ENCODE data around the gene CACNG6.
"Not testable (repeated sequence)": the region's sequence is repeated elsewhere in the genome, so short reads cannot be mapped to it uniquely, and the experiment has no call there.

CACNG6 gene

GRCh38 chr19:53991224-53992113 is at the start of gene CACNG6:
CACNG6 (plus strand) TSS chr19:53991637; CDS start chr19:53992878, 1,241 bp downstream.
- H3K4me3 ChIP-seq (ENCODE audit: low read length): no peak within 1 kb of the TSS
- no peak within 1 kb of the TSS for H3K9ac ChIP-seq (ENCODE audit: low read length)
- peaks cover 3% of the 10 kb centered on the region for H3K4me1 ChIP-seq (ENCODE audit: control insufficient read depth, insufficient read depth, low read length)
- no peaks in the 10 kb centered on the region for H3K36me3 ChIP-seq (ENCODE audit: control insufficient read depth, insufficient read depth, low read length)
- no peaks in the 10 kb centered on the region for H3K9me3 ChIP-seq (ENCODE audit: control insufficient read depth, low read length)
- H3K27me3 ChIP-seq (ENCODE audit: control insufficient read depth, insufficient read depth, low read length): peaks cover 40% of the 10 kb centered on the region

- no peaks in the 10 kb centered on the region for H3K36me3 ChIP-seq (ENCODE audit: control insufficient read depth, insufficient read depth, low read length)
- H3K27me3 ChIP-seq (ENCODE audit: control insufficient read depth, insufficient read depth, low read length): peaks cover 25% of the 10 kb centered on the region
- H3K4me3 ChIP-seq (ENCODE audit: low read length): no peak overlapping the region
Observed at GRCh38 chr19:53942001-53942786, 49.2 kb upstream of the CACNG6 start.

GRCh38 chr19:53944416-53944815 is 47.0 kb upstream of the CACNG6 start:
- Histone ChIP-seq H3K27me3 (ENCODE audit: control insufficient read depth, insufficient read depth, low read length) (peaks cover 25% of the 10 kb centered on the region), H3K4me1 (ENCODE audit: control insufficient read depth, insufficient read depth, low read length) (no peaks in the 10 kb centered on the region), H3K4me3 (ENCODE audit: low read length) (no peak overlapping the region), H3K9ac (ENCODE audit: low read length) (no peak overlapping the region), H3K9me3 (ENCODE audit: control insufficient read depth, low read length) (no peaks in the 10 kb centered on the region), H3K36me3 (ENCODE audit: control insufficient read depth, insufficient read depth, low read length) (no peaks in the 10 kb centered on the region)

More at GRCh38 chr19:53942001-53942786, 49.2 kb upstream of the CACNG6 start:
- Histone ChIP-seq H3K9ac (ENCODE audit: low read length) (no peak overlapping the region), H3K4me1 (ENCODE audit: control insufficient read depth, insufficient read depth, low read length) (no peaks in the 10 kb centered on the region), H3K9me3 (ENCODE audit: control insufficient read depth, low read length) (no peaks in the 10 kb centered on the region)

GRCh38 chr19:53944933-53945332 is 46.5 kb upstream of the CACNG6 start:
- H3K9ac ChIP-seq (ENCODE audit: low read length): no peak overlapping the region
- H3K4me1 ChIP-seq (ENCODE audit: control insufficient read depth, insufficient read depth, low read length): no peaks in the 10 kb centered on the region
- H3K27me3 ChIP-seq (ENCODE audit: control insufficient read depth, insufficient read depth, low read length): peaks cover 25% of the 10 kb centered on the region
- no peak overlapping the region for H3K4me3 ChIP-seq (ENCODE audit: low read length)
- no peaks in the 10 kb centered on the region for H3K36me3 ChIP-seq (ENCODE audit: control insufficient read depth, insufficient read depth, low read length)
- H3K9me3 ChIP-seq (ENCODE audit: control insufficient read depth, low read length): no peaks in the 10 kb centered on the region

- Histone ChIP-seq H3K27me3 (ENCODE audit: control insufficient read depth, insufficient read depth, low read length) (peaks cover 25% of the 10 kb centered on the region), H3K36me3 (ENCODE audit: control insufficient read depth, insufficient read depth, low read length) (no peaks in the 10 kb centered on the region), H3K4me3 (ENCODE audit: low read length) (no peak overlapping the region), H3K4me1 (ENCODE audit: control insufficient read depth, insufficient read depth, low read length) (no peaks in the 10 kb centered on the region), H3K9ac (ENCODE audit: low read length) (no peak overlapping the region), H3K9me3 (ENCODE audit: control insufficient read depth, low read length) (no peaks in the 10 kb centered on the region)
Observed at GRCh38 chr19:53945441-53945840, 46.0 kb upstream of the CACNG6 start.

GRCh38 chr19:53945998-53946397 is 45.4 kb upstream of the CACNG6 start:
- Histone ChIP-seq H3K4me3 (ENCODE audit: low read length) (no peak overlapping the region), H3K4me1 (ENCODE audit: control insufficient read depth, insufficient read depth, low read length) (no peaks in the 10 kb centered on the region), H3K9me3 (ENCODE audit: control insufficient read depth, low read length) (no peaks in the 10 kb centered on the region), H3K36me3 (ENCODE audit: control insufficient read depth, insufficient read depth, low read length) (no peaks in the 10 kb centered on the region), H3K9ac (ENCODE audit: low read length) (no peak overlapping the region), H3K27me3 (ENCODE audit: control insufficient read depth, insufficient read depth, low read length) (peaks cover 25% of the 10 kb centered on the region)

- no peaks in the 10 kb centered on the region for H3K9me3 ChIP-seq (ENCODE audit: control insufficient read depth, low read length)
- no peak overlapping the region for H3K9ac ChIP-seq (ENCODE audit: low read length)
- H3K4me1 ChIP-seq (ENCODE audit: control insufficient read depth, insufficient read depth, low read length): no peaks in the 10 kb centered on the region
- no peak overlapping the region for H3K4me3 ChIP-seq (ENCODE audit: low read length)
- no peaks in the 10 kb centered on the region for H3K36me3 ChIP-seq (ENCODE audit: control insufficient read depth, insufficient read depth, low read length)
- H3K27me3 ChIP-seq (ENCODE audit: control insufficient read depth, insufficient read depth, low read length): peaks cover 17% of the 10 kb centered on the region
Observed at GRCh38 chr19:53947624-53948023, 43.8 kb upstream of the CACNG6 start.

GRCh38 chr19:53948611-53949010 is 42.8 kb upstream of the CACNG6 start:
- H3K36me3 ChIP-seq (ENCODE audit: control insufficient read depth, insufficient read depth, low read length); H3K4me3 ChIP-seq (ENCODE audit: low read length); H3K4me1 ChIP-seq (ENCODE audit: control insufficient read depth, insufficient read depth, low read length); H3K9me3 ChIP-seq (ENCODE audit: control insufficient read depth, low read length); H3K9ac ChIP-seq (ENCODE audit: low read length): not testable (repeated sequence)
- peaks cover 11% of the 10 kb centered on the region for H3K27me3 ChIP-seq (ENCODE audit: control insufficient read depth, insufficient read depth, low read length)

- Histone ChIP-seq H3K9me3 (ENCODE audit: control insufficient read depth, low read length) (no peaks in the 10 kb centered on the region), H3K27me3 (ENCODE audit: control insufficient read depth, insufficient read depth, low read length) (peaks cover 6% of the 10 kb centered on the region), H3K36me3 (ENCODE audit: control insufficient read depth, insufficient read depth, low read length) (no peaks in the 10 kb centered on the region)
Observed at GRCh38 chr19:53951436-53951835, 40.0 kb upstream of the CACNG6 start.

GRCh38 chr19:53951947-53952346 is 39.5 kb upstream of the CACNG6 start:
- H3K4me1 ChIP-seq (ENCODE audit: control insufficient read depth, insufficient read depth, low read length): no peaks in the 10 kb centered on the region
- H3K36me3 ChIP-seq (ENCODE audit: control insufficient read depth, insufficient read depth, low read length): no peaks in the 10 kb centered on the region
- H3K4me3 ChIP-seq (ENCODE audit: low read length): no peak overlapping the region
- peaks cover 8% of the 10 kb centered on the region for H3K27me3 ChIP-seq (ENCODE audit: control insufficient read depth, insufficient read depth, low read length)
- no peak overlapping the region for H3K9ac ChIP-seq (ENCODE audit: low read length)
- no peaks in the 10 kb centered on the region for H3K9me3 ChIP-seq (ENCODE audit: control insufficient read depth, low read length)

More at GRCh38 chr19:53951436-53951835, 40.0 kb upstream of the CACNG6 start:
- Histone ChIP-seq H3K4me3 (ENCODE audit: low read length) (no peak overlapping the region), H3K9ac (ENCODE audit: low read length) (no peak overlapping the region), H3K4me1 (ENCODE audit: control insufficient read depth, insufficient read depth, low read length) (no peaks in the 10 kb centered on the region)

- H3K9me3 ChIP-seq (ENCODE audit: control insufficient read depth, low read length): no peaks in the 10 kb centered on the region
- no peak overlapping the region for H3K9ac ChIP-seq (ENCODE audit: low read length)
- no peaks in the 10 kb centered on the region for H3K4me1 ChIP-seq (ENCODE audit: control insufficient read depth, insufficient read depth, low read length)
- peaks cover 21% of the 10 kb centered on the region for H3K27me3 ChIP-seq (ENCODE audit: control insufficient read depth, insufficient read depth, low read length)
- H3K4me3 ChIP-seq (ENCODE audit: low read length): no peak overlapping the region
- no peaks in the 10 kb centered on the region for H3K36me3 ChIP-seq (ENCODE audit: control insufficient read depth, insufficient read depth, low read length)
Observed at GRCh38 chr19:53953383-53953782, 38.1 kb upstream of the CACNG6 start.
